HG02885 (cell line): Measurements from ENCODE around the gene FIGNL1.

ENCODE experiments used
- ATAC-seq: cut with Tn5 transposase; IDR thresholded peaks from one replicate; pipeline ENCODE4 v1.9.1; 2021; ENCODE audit warnings: mild to moderate bottlenecking; ENCODE audit not compliant: unreplicated experiment, poor library complexity

Gene FIGNL1

GRCh38 chr7:50449881-50450589 lies at the start of gene FIGNL1:
TSS of gene FIGNL1 (minus strand) at chr7:50450350. CDS start at chr7:50447287, 3,063 bp downstream.
- ATAC-seq = peak; percentile 83

GRCh38 chr7:50499092-50499491 lies 48.9 kb upstream of the FIGNL1 start:
- ATAC-seq = no peak

- ATAC-seq = no peak
These were observed 47.8 kb upstream of the FIGNL1 start for GRCh38 chr7:50497968-50498367.

- no peak for ATAC-seq
These were observed 47.0 kb upstream of the FIGNL1 start for GRCh38 chr7:50497068-50497642.

- no peak for ATAC-seq
These were observed 46.4 kb upstream of the FIGNL1 start for GRCh38 chr7:50496569-50496968.

- ATAC-seq = no peak
These were observed 45.6 kb upstream of the FIGNL1 start for GRCh38 chr7:50495746-50496145.

GRCh38 chr7:50492770-50493519 lies 42.8 kb upstream of the FIGNL1 start:
- no peak for ATAC-seq

GRCh38 chr7:50491943-50492342 lies 41.8 kb upstream of the FIGNL1 start:
- no peak for ATAC-seq

GRCh38 chr7:50491209-50491608 lies 41.1 kb upstream of the FIGNL1 start:
- no peak for ATAC-seq

GRCh38 chr7:50488379-50488778 lies 38.2 kb upstream of the FIGNL1 start:
- no peak for ATAC-seq

GRCh38 chr7:50486512-50486911 lies 36.4 kb upstream of the FIGNL1 start:
- no peak for ATAC-seq

- ATAC-seq = no peak
These were observed 31.7 kb upstream of the FIGNL1 start for GRCh38 chr7:50481867-50482266.

GRCh38 chr7:50480797-50481196 lies 30.6 kb upstream of the FIGNL1 start:
- ATAC-seq = no peak

GRCh38 chr7:50479743-50480517 lies 29.8 kb upstream of the FIGNL1 start:
- ATAC-seq = no peak

GRCh38 chr7:50477640-50478039 lies 27.5 kb upstream of the FIGNL1 start:
- no peak for ATAC-seq

- ATAC-seq = no peak
These were observed 26.9 kb upstream of the FIGNL1 start for GRCh38 chr7:50476953-50477625.

- ATAC-seq = no peak
These were observed 25.2 kb upstream of the FIGNL1 start for GRCh38 chr7:50475340-50475739.

- no peak for ATAC-seq
These were observed 24.4 kb upstream of the FIGNL1 start for GRCh38 chr7:50474382-50475160.

GRCh38 chr7:50473531-50473930 lies 23.4 kb upstream of the FIGNL1 start:
- ATAC-seq = no peak
